ENCODE data around the gene GMNC. TPM values are rescaled to one million over a fixed set of nuclear protein-coding genes. Genes with fewer than 3 reads are reported as not detected.

Gene GMNC
- total and polyA plus RNA-seq, 10 of the 15 experiments (the other 5 are each of a cell fraction or from before 2014, with no cell fraction given) = not detected

DNA sequence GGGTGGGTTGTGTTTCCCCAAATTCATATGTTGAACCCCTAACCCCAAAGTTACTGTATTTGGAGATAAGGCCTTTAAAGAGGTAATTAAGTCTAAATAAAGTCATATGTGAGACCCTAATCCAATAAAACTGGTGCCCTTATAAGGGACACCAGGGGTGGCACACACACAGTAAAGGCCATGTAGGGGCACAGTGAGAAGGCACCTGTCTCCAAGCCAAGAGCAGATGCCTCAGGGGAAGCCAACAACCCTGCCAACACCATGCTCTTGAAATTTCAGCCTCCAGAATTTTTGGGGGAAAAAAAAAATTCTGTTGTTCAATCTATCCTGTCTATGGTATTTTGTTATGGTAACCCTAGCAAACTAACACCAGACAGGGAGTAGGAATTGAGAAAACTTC lies 1.5 kb upstream of the GMNC start (continued):
- TF ChIP-seq, protein P1, sequence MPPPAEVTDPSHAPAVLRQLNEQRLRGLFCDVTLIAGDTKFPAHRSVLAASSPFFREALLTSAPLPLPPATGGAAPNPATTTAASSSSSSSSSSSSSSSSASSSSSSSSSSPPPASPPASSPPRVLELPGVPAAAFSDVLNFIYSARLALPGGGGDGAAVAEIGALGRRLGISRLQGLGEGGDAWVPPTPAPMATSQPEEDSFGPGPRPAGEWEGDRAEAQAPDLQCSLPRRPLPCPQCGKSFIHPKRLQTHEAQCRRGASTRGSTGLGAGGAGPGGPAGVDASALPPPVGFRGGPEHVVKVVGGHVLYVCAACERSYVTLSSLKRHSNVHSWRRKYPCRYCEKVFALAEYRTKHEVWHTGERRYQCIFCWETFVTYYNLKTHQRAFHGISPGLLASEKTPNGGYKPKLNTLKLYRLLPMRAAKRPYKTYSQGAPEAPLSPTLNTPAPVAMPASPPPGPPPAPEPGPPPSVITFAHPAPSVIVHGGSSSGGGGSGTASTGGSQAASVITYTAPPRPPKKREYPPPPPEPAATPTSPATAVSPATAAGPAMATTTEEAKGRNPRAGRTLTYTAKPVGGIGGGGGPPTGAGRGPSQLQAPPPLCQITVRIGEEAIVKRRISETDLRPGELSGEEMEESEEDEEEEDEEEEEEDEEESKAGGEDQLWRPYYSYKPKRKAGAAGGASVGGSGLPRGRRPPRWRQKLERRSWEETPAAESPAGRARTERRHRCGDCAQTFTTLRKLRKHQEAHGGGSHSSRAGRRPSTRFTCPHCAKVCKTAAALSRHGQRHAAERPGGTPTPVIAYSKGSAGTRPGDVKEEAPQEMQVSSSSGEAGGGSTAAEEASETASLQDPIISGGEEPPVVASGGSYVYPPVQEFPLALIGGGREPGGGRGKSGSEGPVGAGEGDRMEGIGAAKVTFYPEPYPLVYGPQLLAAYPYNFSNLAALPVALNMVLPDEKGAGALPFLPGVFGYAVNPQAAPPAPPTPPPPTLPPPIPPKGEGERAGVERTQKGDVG (CRISPR knock-in tag; IDR thresholded peaks at IDR 0.05) = no peak
- no peak for TF ChIP-seq ZBED1 (IDR thresholded peaks at IDR 0.05; ENCODE audit: borderline replicate concordance)
- no peak for TF ChIP-seq PML (IDR thresholded peaks at IDR 0.05; ENCODE audit: low read length)
- no peak for TF ChIP-seq ASH2L (IDR thresholded peaks at IDR 0.05; ENCODE audit: borderline replicate concordance, low read depth)
- TF ChIP-seq NFIC (IDR thresholded peaks at IDR 0.05; ENCODE audit: low read depth, low read length) = no peak
- no peak for TF ChIP-seq ATF3 (IDR thresholded peaks at IDR 0.05; ENCODE audit: borderline replicate concordance, extremely low read depth, low read depth, low read length)
- TF ChIP-seq ZSCAN29 (IDR thresholded peaks at IDR 0.05) = no peak
- no peak for TF ChIP-seq SIX5 (IDR thresholded peaks at IDR 0.05; ENCODE audit: low read depth, low read length, severe bottlenecking)
- no peak for TF ChIP-seq POLR2AphosphoS5 (IDR thresholded peaks at IDR 0.05; ENCODE audit: low read length)
- TF ChIP-seq ATF7 (IDR thresholded peaks at IDR 0.05; ENCODE audit: low read depth) = no peak
- TF ChIP-seq SUZ12 (IDR thresholded peaks at IDR 0.05; ENCODE audit: unreplicated experiment) = no peak
- no peak for TF ChIP-seq HDAC2 (IDR thresholded peaks at IDR 0.05)
- TF ChIP-seq, protein P2, sequence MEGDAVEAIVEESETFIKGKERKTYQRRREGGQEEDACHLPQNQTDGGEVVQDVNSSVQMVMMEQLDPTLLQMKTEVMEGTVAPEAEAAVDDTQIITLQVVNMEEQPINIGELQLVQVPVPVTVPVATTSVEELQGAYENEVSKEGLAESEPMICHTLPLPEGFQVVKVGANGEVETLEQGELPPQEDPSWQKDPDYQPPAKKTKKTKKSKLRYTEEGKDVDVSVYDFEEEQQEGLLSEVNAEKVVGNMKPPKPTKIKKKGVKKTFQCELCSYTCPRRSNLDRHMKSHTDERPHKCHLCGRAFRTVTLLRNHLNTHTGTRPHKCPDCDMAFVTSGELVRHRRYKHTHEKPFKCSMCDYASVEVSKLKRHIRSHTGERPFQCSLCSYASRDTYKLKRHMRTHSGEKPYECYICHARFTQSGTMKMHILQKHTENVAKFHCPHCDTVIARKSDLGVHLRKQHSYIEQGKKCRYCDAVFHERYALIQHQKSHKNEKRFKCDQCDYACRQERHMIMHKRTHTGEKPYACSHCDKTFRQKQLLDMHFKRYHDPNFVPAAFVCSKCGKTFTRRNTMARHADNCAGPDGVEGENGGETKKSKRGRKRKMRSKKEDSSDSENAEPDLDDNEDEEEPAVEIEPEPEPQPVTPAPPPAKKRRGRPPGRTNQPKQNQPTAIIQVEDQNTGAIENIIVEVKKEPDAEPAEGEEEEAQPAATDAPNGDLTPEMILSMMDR (IDR thresholded peaks at IDR 0.05 in 2 of 3, conservative IDR thresholded peaks at IDR 0.05 in 1 of 3; ENCODE audit: control insufficient read depth in 2 of 3, extremely low read depth in 1 of 3, insufficient read depth in 1 of 3, low read depth in 3 of 3, low read length in 3 of 3) = no peak

Data from GM12878 (cell line).